ENCODE data around the gene CRMP1.
"Not testable (repeated sequence)": the region's sequence is repeated elsewhere in the genome, so short reads cannot be mapped to it uniquely, and the experiment has no call there.

The CRMP1 gene

DNA sequence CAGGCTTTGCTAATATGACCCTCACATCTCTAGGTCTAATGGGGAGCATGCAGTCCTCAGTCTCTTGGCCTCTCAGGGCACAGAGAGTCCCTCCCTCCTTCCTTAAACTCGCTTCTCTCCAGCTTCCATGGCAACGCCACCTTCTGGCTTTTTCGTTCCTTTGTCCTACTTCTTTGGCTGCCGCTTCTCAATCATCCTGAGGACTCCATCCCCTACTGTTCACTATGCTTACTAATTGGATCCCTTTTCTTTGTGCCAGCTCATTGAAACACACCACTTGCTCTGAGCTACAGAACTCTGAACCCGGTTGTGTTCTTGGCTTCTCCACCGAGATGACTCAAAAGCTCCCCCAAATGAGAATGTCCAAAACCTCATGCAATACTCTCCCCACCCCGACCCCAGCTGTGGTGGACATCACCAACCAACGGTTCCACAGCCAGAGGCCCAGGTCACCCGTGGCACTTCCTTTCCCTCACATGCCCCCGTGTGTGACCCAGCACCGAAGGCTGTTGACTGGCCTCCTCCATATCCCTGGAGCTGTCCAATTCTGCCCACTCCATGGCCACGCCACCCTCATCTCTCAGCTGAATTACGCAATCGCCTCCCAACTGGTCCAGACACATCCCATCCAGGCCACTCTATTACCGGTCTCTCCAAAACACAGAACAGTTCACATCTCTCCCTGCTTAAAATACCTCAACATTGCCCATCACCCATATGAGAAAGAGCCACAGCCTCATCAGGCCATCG is 34.7 kb downstream of the CRMP1 start:
- TF ChIP-seq, protein P1, sequence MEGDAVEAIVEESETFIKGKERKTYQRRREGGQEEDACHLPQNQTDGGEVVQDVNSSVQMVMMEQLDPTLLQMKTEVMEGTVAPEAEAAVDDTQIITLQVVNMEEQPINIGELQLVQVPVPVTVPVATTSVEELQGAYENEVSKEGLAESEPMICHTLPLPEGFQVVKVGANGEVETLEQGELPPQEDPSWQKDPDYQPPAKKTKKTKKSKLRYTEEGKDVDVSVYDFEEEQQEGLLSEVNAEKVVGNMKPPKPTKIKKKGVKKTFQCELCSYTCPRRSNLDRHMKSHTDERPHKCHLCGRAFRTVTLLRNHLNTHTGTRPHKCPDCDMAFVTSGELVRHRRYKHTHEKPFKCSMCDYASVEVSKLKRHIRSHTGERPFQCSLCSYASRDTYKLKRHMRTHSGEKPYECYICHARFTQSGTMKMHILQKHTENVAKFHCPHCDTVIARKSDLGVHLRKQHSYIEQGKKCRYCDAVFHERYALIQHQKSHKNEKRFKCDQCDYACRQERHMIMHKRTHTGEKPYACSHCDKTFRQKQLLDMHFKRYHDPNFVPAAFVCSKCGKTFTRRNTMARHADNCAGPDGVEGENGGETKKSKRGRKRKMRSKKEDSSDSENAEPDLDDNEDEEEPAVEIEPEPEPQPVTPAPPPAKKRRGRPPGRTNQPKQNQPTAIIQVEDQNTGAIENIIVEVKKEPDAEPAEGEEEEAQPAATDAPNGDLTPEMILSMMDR (conservative IDR thresholded peaks at IDR 0.05; ENCODE audit: low read length), result no peak
- no peak overlapping the region for H3K4me3 ChIP-seq (ENCODE audit: low read length)
- no peak for DNase-seq (ENCODE audit: low read depth)

DNA sequence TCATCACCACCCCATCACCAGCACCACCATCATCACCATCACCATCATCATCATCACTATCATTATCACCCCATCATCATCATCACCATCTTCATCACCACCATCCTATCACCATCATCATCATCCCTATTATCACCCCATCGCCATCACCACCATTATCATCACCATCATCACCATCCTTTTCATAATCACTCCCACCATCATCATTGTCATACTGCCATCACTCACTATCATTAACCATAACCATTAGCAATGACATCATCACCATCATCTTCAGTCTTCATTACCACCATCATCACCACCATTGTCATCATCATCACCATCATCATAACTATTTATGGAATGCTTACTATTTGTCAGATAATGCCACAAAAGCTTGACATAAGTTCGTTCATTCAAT is 35.7 kb downstream of the CRMP1 start:
- DNase-seq (ENCODE audit: low read depth), result no peak
- TF ChIP-seq, protein P1 (conservative IDR thresholded peaks at IDR 0.05; ENCODE audit: low read length), result no peak
- H3K4me3 ChIP-seq (ENCODE audit: low read length), result no peak overlapping the region

DNA sequence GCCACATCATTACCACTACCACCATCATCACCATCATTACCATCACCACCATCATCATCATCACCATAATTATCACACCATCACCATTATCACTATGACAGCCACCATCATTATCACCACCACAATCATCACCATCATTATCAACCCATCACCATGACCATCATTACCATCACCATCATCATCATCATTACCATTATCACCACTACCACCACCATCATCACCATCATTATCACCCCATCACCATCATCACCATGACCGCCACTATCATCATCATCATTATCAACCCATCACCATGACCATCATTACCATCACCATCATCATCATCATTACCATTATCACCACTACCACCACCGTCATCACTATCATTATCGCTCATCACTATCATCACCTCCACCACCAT is 36.5 kb downstream of the CRMP1 start:
- not testable (repeated sequence) for H3K4me3 ChIP-seq (ENCODE audit: low read length); DNase-seq (ENCODE audit: low read depth)

DNA sequence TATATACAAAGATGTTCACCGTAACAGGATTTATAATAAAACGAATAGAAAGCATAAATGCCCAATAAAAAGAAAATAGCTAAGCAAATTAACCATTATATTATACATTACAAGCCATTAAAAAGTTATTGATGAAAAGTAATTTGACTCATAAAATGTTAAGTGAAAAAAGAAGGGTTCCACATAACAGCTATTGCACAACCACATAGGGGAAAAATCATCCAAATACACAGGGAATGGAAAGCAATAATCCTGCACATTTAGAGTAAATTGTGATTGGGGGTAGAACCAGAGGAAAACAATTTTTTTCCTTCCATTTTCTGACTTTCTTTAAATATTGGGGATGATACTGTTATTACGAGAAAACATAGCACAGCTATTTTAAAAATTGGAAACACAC is 38.0 kb downstream of the CRMP1 start:
- TF ChIP-seq, protein P1 (conservative IDR thresholded peaks at IDR 0.05; ENCODE audit: low read length), result no peak
- no peak overlapping the region for H3K4me3 ChIP-seq (ENCODE audit: low read length)
- DNase-seq (ENCODE audit: low read depth), result no peak

DNA sequence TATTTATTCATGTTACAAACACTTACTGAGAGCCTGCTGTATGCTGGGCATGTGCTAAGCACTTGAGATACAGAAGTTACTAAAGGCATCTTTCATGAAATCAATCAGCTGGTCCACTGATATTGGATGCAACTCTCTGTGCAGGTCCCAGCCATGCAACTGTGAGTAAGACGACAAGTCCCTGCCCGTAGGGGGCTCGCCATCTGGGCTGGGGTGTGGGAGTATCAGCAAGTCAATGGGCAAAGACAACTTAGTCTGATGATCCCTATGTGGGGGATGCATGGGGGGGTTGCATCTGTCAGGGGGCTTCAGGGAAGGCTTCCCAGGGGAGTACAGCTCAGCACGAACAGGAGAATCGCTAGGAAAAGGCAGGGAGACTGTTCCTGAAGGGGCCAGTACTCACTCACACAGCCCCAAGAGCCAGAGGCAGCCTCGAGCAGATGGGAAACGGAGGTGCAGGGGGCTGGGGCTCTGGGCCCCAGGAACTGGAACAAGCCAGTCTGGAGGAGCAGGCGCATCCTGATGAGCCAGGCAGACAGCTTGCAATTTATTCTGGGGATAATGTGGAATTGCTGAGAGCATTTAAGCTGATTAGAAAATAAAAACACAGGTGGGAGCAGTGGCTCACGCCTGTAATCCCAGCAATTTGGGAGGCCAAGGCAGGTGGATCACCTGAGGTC is 40.2 kb downstream of the CRMP1 start:
- no peak overlapping the region for H3K4me3 ChIP-seq (ENCODE audit: low read length)
- TF ChIP-seq, protein P1 (conservative IDR thresholded peaks at IDR 0.05; ENCODE audit: low read length), result no peak
- no peak for DNase-seq (ENCODE audit: low read depth)

DNA sequence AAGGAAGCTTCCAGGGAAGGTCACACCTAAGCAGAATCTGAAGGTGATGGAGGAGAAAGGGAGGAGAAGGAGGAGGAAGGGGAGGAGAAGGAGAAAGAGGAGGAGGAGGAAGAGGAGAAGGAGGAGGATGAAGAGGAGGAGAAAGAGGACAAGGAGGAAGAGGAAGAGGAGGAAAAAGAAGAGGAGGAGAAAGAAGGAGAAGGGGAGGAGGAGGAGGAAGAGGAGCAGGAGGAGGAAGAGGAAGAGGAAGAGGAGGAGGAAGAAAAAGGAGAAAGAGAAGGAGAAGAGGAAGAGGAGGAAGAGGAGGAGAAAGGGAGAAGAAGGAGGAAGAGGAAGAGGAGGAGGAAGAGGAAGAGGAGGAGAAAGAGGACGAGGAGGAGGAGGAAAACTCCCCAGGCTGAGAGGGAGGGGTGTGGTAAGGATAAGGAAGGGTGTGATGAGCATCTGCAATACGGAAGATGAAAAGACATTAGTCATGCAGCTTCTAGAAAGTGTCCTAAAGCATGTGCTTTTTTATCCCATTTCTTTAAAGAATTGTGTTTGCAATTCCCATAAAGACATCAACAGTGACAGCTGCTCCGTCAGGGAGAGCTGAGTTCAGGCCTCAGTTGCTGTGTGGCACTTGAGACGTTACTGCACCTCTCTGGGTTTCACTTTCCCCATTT is 41.1 kb downstream of the CRMP1 start:
- H3K4me3 ChIP-seq (ENCODE audit: low read length), result no peak overlapping the region
- TF ChIP-seq, protein P1 (conservative IDR thresholded peaks at IDR 0.05; ENCODE audit: low read length), result no peak
- no peak for DNase-seq (ENCODE audit: low read depth)

DNA sequence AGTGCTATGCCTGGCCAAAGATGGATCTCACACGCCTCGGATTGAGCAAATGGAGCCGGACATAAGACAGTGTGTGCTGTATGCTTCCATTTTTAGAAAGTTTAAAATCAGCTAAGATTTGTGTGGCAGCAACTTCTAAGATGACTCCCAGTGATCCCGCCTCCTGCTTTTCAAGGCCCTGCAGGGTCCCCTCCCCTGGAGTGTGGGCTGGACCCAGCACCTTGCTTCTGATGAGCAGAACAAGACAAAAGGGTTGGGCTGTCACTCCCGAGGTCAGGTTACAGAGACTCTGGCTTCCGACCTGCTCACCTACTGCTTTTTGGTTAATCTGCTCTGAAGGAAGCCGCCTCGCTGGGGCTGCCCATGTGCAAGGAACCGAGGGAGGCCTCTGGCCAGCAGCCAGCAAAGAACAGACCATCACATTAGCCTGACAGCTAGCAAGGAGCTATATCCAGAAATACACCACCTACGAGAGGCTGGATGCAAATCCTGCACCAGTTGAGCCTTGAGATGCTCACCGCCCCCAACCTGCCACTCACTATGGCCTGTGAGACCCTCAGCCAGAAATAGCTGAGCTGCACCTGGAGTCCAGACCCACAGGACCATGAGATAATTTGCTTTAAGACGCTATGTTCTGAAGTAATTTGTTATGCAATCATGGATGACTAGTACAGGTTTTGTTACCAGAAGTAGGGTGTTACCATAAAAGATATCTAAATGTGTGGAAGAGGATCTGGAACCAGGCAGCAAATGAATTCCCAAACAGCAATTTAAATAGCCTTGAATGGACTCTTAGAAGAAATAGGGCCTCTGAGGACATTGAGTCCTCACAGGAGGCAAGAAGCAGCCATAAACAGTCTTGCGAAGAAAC is 47.6 kb downstream of the CRMP1 start:
- no peak for DNase-seq (ENCODE audit: low read depth)
- TF ChIP-seq, protein P1 (conservative IDR thresholded peaks at IDR 0.05; ENCODE audit: low read length), result no peak

More for the DNA sequence above, 47.6 kb downstream of the CRMP1 start:
- H3K4me3 ChIP-seq (ENCODE audit: low read length), result no peak overlapping the region

Measured in AG10803 (cell line).